ENCODE measurements around the gene SLC35B3.

The SLC35B3 gene

DNA sequence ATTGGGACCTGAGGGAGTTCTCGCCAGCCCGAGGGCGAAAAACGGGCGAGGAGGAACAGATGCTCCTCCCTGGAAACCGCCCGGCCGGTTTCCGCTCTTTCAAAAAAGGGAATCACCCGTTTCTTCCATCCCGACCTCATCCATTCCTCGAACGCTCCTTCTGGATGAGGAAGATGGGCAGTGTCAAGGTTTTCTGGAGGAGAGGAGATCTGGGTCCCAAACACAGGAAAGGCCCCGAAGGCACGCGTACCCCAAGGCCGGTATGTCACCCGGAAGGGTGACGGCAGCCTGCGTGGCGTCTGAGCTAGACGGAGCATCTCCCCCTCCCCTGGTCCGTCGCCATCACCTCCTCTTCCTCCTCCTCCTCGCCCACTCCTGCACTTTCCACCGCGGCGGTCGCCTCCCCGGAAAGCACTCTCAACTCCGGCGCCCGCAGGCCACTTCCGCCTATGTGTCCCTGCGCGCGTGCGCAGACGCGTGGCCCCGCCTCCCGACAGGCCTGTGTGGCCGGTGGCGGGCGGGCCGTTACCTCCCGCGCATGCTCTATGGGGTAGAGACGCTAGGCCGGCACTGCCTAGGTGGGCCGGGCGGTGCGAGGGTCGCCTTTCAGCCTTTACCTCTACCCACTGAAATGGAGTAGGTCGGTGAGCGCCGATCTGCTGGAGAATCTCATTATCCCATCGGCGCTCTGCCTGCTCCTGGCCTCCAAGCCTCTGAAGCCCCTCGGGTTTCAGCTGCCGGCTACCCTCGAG, at the start of gene SLC35B3:
Gene SLC35B3 (minus strand): TSS at position 453 of the 752 bp plus-strand sequence.
- FAIRE-seq: no peak
- peak; percentile 89 for DNase-seq (ENCODE audit: insufficient read length, low spot score)

DNA sequence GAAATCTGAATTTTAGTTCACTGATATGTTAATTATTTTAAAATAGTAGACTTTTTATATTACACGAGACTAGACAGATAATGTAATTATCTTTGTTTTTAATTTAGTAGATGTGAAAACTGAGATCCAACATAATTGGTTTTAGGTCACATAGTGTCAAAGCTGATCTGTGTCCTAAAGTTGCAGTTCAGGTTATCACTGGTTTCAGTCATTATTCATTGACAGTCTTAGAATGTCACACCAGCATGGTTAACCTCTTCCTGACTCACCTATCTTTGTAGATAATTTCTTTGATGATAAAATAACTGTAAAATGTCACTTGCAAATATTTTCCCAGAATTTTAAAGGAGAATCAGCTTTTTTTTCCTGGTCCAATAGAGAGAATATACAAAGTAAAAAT, 48.3 kb upstream of the SLC35B3 start:
- no peak for TF ChIP-seq CTCF (IDR thresholded peaks at IDR 0.05; ENCODE audit: insufficient read depth, missing control alignments)
- FAIRE-seq (no peak), DNase-seq (ENCODE audit: insufficient read length, low spot score) (no peak)

More for the DNA sequence above, at the start of gene SLC35B3:
- no peak for TF ChIP-seq CTCF (IDR thresholded peaks at IDR 0.05; ENCODE audit: insufficient read depth, missing control alignments)

DNA sequence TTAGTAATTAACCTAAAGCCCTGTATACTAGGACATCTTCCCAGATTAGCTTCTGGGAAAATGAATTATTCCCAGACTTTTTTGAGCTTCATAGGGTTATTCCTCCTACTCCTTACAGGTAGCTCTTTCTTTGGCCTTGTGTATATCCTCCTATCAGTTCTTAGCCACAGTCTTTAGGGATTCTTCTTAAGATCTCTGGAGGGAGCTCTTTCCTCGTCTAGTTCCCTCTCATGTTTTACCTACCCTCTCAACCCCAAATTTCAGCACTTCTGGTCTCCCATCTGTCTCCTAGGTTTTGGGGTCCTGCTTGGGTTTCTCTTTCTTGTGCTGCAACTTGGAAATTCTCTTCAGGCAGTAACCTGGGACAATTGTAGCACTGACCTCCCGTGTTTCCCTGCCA, 46.4 kb upstream of the SLC35B3 start:
- TF ChIP-seq CTCF (IDR thresholded peaks at IDR 0.05; ENCODE audit: insufficient read depth, missing control alignments): no peak
- DNase-seq (ENCODE audit: insufficient read length, low spot score) (no peak), FAIRE-seq (no peak)

GRCh38 chr6:8478418-8478817, 43.1 kb upstream of the SLC35B3 start:
- TF ChIP-seq CTCF (IDR thresholded peaks at IDR 0.05; ENCODE audit: insufficient read depth, missing control alignments): no peak
- FAIRE-seq (no peak), DNase-seq (ENCODE audit: insufficient read length, low spot score) (no peak)

- FAIRE-seq (no peak), DNase-seq (ENCODE audit: insufficient read length, low spot score) (no peak)
- TF ChIP-seq CTCF (IDR thresholded peaks at IDR 0.05; ENCODE audit: insufficient read depth, missing control alignments): no peak
These were observed 41.3 kb upstream of the SLC35B3 start for GRCh38 chr6:8476656-8477055.

- TF ChIP-seq CTCF (IDR thresholded peaks at IDR 0.05; ENCODE audit: insufficient read depth, missing control alignments): no peak
These were observed 33.4 kb upstream of the SLC35B3 start for GRCh38 chr6:8468552-8469356.

DNA sequence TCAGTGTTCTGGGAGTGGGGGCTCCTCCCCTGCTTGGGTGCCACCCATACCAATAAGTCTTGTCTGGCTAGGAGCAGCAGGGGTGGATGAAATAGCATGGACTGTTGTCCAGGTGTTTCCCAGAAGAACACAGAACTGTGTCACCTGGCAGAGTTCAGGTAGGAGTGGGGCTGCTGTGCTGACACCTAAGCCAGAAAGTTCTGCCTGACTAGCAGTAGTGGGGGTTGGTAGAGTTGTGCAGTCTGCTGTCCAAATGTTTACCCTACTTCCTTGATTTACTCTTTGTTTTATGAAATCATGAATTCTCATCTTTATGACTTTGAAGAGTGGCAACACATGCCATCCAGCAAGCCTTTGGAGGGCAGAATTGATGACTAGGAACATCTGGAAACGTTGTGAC, 27.3 kb upstream of the SLC35B3 start:
- no peak for FAIRE-seq
- DNase-seq (ENCODE audit: insufficient read length, low spot score): no peak

More at GRCh38 chr6:8468552-8469356, 33.4 kb upstream of the SLC35B3 start:
- DNase-seq (ENCODE audit: insufficient read length, low spot score) (no peak), FAIRE-seq (no peak)

More for the DNA sequence above, 27.3 kb upstream of the SLC35B3 start:
- no peak for TF ChIP-seq CTCF (IDR thresholded peaks at IDR 0.05; ENCODE audit: insufficient read depth, missing control alignments)
